HUES48 (cell line): ENCODE measurements around the gene AIFM1.
A peak's percentile ranks its signal among the peaks of the same experiment; 100 is the strongest.

Experiments used
- H3K27ac ChIP-seq: one replicate; pipeline ENCODE4 v1.7.0; 2013; ENCODE audit warnings: low read depth, low read length, inconsistent platforms
- H3K27me3 ChIP-seq: 2 replicates; pipeline ENCODE4 v1.6.1; 2013; ENCODE audit warnings: mild to moderate bottlenecking, low read length; ENCODE audit not compliant: control insufficient read depth, insufficient read depth
- H3K36me3 ChIP-seq: 2 replicates; pipeline ENCODE4 v1.6.1; 2013; ENCODE audit warnings: low read length; ENCODE audit not compliant: control insufficient read depth, insufficient read depth
- H3K4me1 ChIP-seq: 2 replicates; pipeline ENCODE4 v1.6.1; 2013; ENCODE audit warnings: mild to moderate bottlenecking, low read length; ENCODE audit not compliant: control insufficient read depth, insufficient read depth
- H3K4me3 ChIP-seq: 2 replicates; pipeline ENCODE4 v1.5.1; 2013; ENCODE audit warnings: mild to moderate bottlenecking, low read depth, low read length
- H3K9ac ChIP-seq: 2 replicates; pipeline ENCODE4 v1.6.1; 2013; ENCODE audit warnings: mild to moderate bottlenecking, low read depth, low read length, moderate library complexity
- H3K9me3 ChIP-seq: 2 replicates; pipeline ENCODE4 v1.6.1; 2013; ENCODE audit warnings: low read length; ENCODE audit not compliant: control insufficient read depth, insufficient read depth

The AIFM1 gene

DNA sequence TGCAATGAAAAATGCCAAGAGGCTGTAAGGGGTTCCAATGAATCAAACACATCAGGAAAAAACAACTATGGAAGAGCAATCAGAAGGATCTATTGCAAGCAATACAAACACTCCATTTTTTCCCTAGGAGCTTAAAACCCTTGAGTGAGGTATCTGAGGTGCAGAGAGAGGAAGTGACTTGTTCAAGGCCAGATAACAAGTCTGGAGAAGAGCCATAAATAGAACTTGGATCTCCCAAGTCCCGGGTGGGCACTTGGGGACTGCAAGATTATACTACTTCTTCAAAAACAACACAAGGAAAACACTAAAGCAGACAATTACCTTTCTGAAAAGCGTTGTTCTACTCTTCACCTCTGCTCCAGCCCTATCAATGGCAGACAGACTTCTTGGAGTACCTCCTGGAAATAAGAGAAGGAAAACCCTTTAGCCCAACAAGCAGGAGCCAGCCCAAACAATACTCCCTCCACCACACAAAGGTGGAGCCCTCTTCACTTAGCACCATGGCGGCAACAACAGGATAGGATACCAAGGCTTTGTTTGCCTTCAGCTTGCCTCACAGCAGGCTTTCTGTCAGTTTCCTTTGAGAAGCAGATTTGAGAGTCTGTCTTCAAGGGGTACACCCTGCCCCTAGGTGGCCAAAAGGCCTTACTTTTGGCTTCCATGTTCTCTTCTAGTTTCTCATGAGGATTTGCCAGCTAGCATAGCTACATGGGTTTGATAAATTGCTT lies 26.0 kb downstream of the AIFM1 start:
- peaks cover 75% of the 10 kb centered on the region for H3K36me3 ChIP-seq
- H3K9ac ChIP-seq: no peak overlapping the region

DNA sequence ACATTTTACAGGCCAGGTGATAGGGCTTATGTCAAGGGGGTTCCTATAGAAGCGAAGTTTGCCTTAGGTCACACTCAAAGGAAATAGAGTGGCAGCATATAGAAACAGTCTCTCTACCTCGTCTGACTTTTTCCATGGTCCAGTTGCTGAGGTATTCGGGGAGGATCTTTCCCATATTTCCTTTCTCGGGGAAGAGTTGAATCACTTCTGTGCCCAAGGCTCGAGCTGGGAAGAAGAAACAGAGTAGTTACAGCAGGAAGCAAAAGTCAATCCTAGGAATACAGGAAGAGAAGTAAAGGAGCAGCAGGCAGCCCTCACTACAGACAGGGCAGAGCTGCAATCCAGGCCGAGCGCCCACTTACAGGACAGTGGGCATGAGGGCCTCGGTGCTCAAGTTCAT lies 28.7 kb downstream of the AIFM1 start:
- H3K9ac ChIP-seq: no peak overlapping the region
- H3K27me3 ChIP-seq: peaks cover 11% of the 10 kb centered on the region
- H3K27ac ChIP-seq: no peak overlapping the region
- peaks cover 9% of the 10 kb centered on the region for H3K4me1 ChIP-seq
- H3K36me3 ChIP-seq: peaks cover 74% of the 10 kb centered on the region
- H3K9me3 ChIP-seq: no peaks in the 10 kb centered on the region
- no peak overlapping the region for H3K4me3 ChIP-seq

More for the DNA sequence above, 26.0 kb downstream of the AIFM1 start:
- Histone ChIP-seq H3K9me3 (no peaks in the 10 kb centered on the region), H3K27me3 (peaks cover 11% of the 10 kb centered on the region), H3K4me3 (no peak overlapping the region), H3K4me1 (peaks cover 9% of the 10 kb centered on the region), H3K27ac (peak overlapping the region; percentile 5)

GRCh38 chrX:130136496-130136895 lies 29.1 kb downstream of the AIFM1 start:
- Histone ChIP-seq H3K4me3 (no peak overlapping the region), H3K9me3 (no peaks in the 10 kb centered on the region), H3K27ac (no peak overlapping the region), H3K4me1 (peaks cover 9% of the 10 kb centered on the region), H3K27me3 (peaks cover 9% of the 10 kb centered on the region), H3K9ac (no peak overlapping the region), H3K36me3 (peaks cover 72% of the 10 kb centered on the region)

GRCh38 chrX:130130990-130131389 lies 34.7 kb downstream of the AIFM1 start:
- peaks cover 83% of the 10 kb centered on the region for H3K36me3 ChIP-seq
- no peak overlapping the region for H3K27ac ChIP-seq
- H3K27me3 ChIP-seq: no peaks in the 10 kb centered on the region
- H3K4me3 ChIP-seq: no peak overlapping the region
- H3K4me1 ChIP-seq: no peaks in the 10 kb centered on the region
- H3K9ac ChIP-seq: no peak overlapping the region
- H3K9me3 ChIP-seq: no peaks in the 10 kb centered on the region

DNA sequence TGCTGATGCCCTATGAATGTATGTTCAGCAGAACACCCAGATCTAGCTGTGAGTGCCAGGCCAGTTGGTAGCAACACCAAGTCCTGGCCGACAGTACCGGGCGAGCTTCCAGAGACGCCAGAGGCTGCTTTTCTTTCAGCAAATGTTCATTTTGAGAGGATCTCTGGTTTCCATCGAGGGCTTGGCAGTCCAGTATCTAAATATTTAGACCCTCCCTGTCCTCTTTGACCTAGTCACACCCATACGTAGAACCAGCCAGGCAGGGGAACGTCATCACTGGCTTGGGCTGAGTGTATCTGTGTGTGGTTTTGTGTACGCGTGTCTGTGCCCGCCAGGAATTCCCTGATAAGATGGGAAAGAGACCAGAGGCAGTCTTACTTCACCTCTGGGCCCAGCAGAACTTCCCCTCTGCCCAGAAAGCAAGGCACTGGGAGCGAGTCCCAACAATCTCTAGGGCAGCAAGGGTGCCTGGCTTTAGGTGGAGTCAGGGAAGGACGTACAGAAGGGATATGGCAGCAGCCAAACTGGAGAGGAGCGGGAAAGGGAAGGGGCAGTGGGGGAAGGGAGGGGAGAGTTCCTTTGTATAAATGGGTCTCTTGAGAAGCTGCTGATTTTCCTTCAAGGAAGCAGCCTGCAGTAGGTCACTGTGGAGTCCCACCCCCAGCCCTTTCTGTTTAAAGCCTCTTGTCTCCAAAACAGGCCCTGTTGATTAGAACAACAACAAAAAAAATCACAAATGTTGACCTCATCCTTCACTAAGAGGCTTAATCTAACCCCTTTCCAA lies 40.4 kb downstream of the AIFM1 start:
- no peak overlapping the region for H3K27ac ChIP-seq
- H3K9ac ChIP-seq: no peak overlapping the region

GRCh38 chrX:130124577-130124976 lies 41.1 kb downstream of the AIFM1 start:
- Histone ChIP-seq H3K27me3 (peaks cover 16% of the 10 kb centered on the region), H3K9ac (no peak overlapping the region), H3K4me3 (no peak overlapping the region), H3K4me1 (no peaks in the 10 kb centered on the region; the same call in 1 of the 2 replicates), H3K27ac (no peak overlapping the region), H3K36me3 (peaks cover 27% of the 10 kb centered on the region), H3K9me3 (no peaks in the 10 kb centered on the region)

More for the DNA sequence above, 40.4 kb downstream of the AIFM1 start:
- peaks cover 34% of the 10 kb centered on the region for H3K36me3 ChIP-seq
- H3K9me3 ChIP-seq: no peaks in the 10 kb centered on the region
- H3K27me3 ChIP-seq: peaks cover 10% of the 10 kb centered on the region
- H3K4me1 ChIP-seq: no peaks in the 10 kb centered on the region; the same call in 1 of the 2 replicates
- H3K4me3 ChIP-seq: no peak overlapping the region

- no peaks in the 10 kb centered on the region for H3K9me3 ChIP-seq
- no peak overlapping the region for H3K9ac ChIP-seq
- H3K4me1 ChIP-seq: peaks cover 5% of the 10 kb centered on the region; the same call in 1 of the 2 replicates
- peak overlapping the region; percentile 63; the same call in 1 of the 2 replicates for H3K4me3 ChIP-seq
- H3K27me3 ChIP-seq: peaks cover 41% of the 10 kb centered on the region
- peaks cover 1% of the 10 kb centered on the region; the same call in 1 of the 2 replicates for H3K36me3 ChIP-seq
- no peak overlapping the region for H3K27ac ChIP-seq
Observed at GRCh38 chrX:130121505-130121800, 44.2 kb downstream of the AIFM1 start.

DNA sequence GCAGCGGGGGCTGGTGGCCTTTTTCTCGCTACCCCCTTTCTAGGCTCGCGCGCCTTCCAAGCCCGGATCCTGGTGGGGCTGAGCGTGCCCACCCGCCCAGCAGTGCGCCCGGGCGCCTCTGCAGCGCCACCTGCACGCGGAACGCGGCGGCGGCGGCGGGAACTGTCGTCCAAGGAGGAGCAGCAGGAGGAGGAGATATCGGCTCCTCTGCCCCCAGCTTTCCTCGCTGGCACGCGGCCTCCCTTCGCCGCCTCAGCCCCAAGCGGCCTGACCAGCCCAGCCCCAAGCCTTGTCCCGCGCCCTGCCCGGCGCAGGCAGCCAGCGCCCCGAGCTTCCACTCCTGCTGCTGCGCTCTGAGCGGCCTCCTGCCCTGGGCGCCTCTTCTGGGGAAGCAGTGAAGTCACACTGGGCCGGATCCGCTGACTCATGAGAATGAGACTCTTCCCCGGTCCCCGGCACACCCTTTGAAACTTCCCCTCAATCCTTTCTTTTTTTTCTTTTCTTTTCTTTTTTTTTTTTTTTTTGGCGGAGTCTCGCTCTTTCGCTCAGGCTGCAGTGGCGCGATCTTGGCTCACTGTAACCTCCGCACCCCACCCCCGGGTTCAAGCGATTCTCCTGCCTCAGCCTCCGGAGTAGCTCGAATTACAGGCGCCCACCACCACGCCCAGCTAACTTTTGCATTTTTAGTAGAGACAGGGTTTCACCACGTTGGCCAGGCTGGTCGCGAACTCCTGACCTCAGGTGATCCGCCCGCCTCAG lies 44.7 kb downstream of the AIFM1 start:
- H3K9me3 ChIP-seq: no peaks in the 10 kb centered on the region
- peak overlapping the region; percentile 63 for H3K4me3 ChIP-seq
- H3K4me1 ChIP-seq: peaks cover 5% of the 10 kb centered on the region; the same call in 1 of the 2 replicates
- peak overlapping the region; percentile 57 for H3K9ac ChIP-seq
- H3K36me3 ChIP-seq: no peaks in the 10 kb centered on the region
- peaks cover 41% of the 10 kb centered on the region for H3K27me3 ChIP-seq
- no peak overlapping the region for H3K27ac ChIP-seq

GRCh38 chrX:130120321-130120731 lies 45.3 kb downstream of the AIFM1 start:
- Histone ChIP-seq H3K27me3 (peaks cover 41% of the 10 kb centered on the region), H3K4me3 (peak overlapping the region; percentile 63), H3K9ac (peak overlapping the region; percentile 57; the same call in 1 of the 2 replicates), H3K27ac (no peak overlapping the region), H3K4me1 (peaks cover 5% of the 10 kb centered on the region; the same call in 1 of the 2 replicates), H3K9me3 (no peaks in the 10 kb centered on the region), H3K36me3 (no peaks in the 10 kb centered on the region)

DNA sequence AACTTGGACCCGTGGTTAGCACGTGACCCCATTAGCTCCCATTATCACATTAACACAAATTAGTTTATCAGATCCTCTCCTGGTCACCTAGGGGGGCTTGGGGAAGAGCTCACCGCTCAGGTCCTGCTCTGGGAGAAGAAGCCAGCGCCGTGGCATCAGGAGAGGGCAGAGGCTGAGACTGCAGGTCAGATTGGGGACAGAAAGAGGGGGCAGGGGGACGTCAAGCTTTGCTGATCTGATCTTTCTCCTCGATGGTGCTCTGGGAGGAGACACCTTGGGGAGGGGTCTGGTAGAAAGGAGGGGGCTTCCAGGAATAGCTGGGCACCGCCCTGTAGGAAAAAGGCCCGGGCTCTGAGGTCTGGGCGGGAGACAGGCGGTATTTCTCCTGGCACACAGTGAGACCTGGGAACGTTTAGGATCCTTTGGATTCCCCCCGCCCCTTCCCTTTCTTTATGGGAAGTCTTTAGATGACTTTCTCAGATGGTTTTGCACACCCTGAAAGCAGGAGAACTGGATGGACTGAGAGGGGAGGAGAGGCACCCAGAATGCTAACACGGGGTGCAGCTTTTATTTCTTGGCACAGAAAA lies 46.2 kb downstream of the AIFM1 start:
- H3K36me3 ChIP-seq: no peaks in the 10 kb centered on the region
- H3K4me1 ChIP-seq: peaks cover 5% of the 10 kb centered on the region; the same call in 1 of the 2 replicates
- no peak overlapping the region for H3K27ac ChIP-seq
- no peak overlapping the region for H3K4me3 ChIP-seq
- H3K9ac ChIP-seq: no peak overlapping the region
- H3K27me3 ChIP-seq: peaks cover 41% of the 10 kb centered on the region
- no peaks in the 10 kb centered on the region for H3K9me3 ChIP-seq
